Measurements from ENCODE around the gene PPP2R5B.

PPP2R5B gene

DNA sequence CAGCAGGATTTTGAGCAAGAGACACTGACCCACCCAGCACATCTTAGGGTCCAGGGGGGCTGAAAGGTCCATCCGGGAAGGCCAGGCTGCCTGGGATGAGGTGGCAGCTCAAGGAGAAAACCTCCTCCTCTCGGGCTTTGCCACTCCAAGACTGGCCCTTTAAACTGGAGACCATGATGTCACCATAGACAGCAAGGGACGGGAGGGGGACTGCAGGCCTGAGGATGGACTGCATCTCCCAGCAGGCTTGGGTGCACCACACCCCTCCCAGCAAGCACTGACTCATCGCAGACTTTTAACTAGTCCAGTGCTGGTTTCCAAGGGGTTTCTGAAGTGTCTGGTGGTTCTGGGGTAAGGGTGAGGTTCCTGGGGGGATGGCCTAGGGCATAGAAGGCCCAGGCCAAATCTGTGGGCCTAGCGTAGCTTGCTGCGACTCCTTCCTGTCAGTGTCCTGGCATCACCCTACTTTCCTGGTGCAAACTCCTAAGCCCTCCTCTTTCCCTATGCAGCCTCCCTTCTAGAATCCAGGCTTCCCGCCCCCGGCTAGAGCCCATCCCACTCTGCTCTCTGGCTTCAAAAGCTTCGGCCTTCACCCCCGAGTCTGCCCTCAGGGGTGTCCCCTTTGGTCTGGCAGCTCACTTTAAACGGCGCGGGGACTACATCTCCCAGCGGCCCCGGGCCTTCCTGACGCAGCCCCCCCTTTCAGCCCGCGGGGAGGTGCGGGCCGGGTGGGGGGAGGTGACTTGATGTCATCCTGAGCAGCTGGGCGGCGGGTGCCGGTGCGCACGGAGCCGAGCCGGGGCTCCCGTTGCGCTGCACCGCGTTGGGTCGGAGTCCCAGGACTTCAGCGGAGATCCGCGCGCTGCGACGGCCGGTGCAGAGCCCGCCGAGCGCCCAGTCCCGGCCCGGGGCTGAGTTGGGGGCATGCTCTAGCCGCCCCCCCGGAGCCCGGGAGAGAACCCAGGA is at the start of gene PPP2R5B:
TSS of gene PPP2R5B (plus strand) at position 746 of the 966 bp plus-strand sequence. CDS start 1,046 bp downstream, outside the sequence.
- peak; percentile 92 for DNase-seq (ENCODE audit: low spot score)

GRCh38 chr11:64875369-64876228 is 48.9 kb upstream of the PPP2R5B start:
- no peak for DNase-seq (ENCODE audit: low spot score)

- DNase-seq (ENCODE audit: low spot score) = no peak
Measured at GRCh38 chr11:64876229-64876750, 48.2 kb upstream of the PPP2R5B start.

DNA sequence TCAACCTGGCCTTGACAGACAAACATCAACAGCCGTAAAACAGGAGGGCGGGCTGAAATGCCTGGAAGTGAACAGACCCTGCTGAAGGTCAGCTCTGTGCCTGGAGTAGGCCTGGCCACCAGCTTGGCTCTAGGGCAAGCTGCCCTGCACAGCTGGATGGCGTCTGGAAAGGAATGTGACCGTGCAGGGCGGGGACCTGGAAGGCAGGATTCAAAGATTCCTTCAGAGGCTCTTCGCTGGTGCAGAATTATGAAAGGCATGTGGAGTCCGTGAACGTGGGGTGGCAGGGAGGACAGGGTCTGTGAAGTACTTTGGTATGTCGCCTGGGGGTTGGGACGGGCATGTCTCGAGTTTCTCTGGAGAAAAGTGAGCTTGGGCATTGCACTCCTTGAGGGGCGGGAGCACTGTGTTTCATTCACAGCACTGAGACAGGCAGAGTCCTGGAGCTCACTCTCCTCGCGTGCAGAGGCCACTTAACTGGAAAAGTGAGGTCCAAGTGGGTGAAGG is 47.6 kb upstream of the PPP2R5B start:
- DNase-seq (ENCODE audit: low spot score) = no peak

DNA sequence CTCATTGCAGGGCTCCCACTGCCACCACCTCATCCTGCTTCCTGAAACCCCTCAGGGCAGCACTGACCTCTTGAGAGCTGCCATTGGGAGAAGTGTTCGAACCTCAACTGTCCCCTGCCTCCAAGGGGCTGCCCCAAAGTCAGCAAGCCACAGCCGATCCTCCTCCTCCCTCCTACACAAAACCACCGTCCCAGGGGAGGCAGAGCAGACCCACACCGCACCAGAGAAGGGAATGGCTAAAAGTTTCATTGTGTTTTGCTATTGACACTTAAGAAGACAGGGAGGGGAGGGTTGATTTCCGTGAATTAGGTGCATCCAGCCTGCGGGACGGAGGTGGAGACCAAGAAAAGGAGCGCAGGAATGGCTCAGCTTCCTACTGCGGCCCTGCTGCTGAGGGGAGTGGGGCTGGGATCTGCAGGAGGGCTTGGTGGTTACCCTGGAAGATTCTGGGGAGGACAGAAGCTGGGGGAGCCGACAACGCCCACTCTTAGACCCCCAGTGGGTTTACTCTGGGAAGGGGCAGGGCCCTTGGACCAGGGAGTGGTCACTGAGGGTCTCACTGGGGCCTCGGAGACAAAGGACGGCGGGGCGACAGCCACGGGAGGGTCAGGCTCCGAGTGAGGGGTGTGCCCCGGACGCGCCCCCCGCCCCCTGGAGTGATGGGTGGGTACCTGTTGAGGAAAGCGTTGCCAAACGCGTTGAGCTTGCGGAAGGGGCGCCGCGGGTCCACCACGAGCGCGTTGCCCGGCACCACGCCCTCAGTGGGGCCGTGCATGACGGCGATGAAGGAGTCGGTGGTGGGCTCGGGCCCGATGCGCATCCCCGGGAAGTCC is 46.9 kb upstream of the PPP2R5B start:
- DNase-seq (ENCODE audit: low spot score) = no peak

GRCh38 chr11:64878223-64878493 is 46.3 kb upstream of the PPP2R5B start:
- DNase-seq (ENCODE audit: low spot score) = no peak

GRCh38 chr11:64878494-64879243 is 45.8 kb upstream of the PPP2R5B start, which contains the start of gene EHD1:
Gene EHD1, minus strand, starts transcription at chr11:64878621. Its CDS starts 157 bp downstream, at chr11:64878464.
- peak; percentile 100 for DNase-seq (ENCODE audit: low spot score)

GRCh38 chr11:64879244-64879900 is 45.1 kb upstream of the PPP2R5B start:
- no peak for DNase-seq (ENCODE audit: low spot score)

- DNase-seq (ENCODE audit: low spot score) = peak; percentile 41
Measured at GRCh38 chr11:64880240-64881001, 44.1 kb upstream of the PPP2R5B start.

- DNase-seq (ENCODE audit: low spot score) = no peak
Measured at GRCh38 chr11:64881476-64881875, 43.0 kb upstream of the PPP2R5B start.

DNA sequence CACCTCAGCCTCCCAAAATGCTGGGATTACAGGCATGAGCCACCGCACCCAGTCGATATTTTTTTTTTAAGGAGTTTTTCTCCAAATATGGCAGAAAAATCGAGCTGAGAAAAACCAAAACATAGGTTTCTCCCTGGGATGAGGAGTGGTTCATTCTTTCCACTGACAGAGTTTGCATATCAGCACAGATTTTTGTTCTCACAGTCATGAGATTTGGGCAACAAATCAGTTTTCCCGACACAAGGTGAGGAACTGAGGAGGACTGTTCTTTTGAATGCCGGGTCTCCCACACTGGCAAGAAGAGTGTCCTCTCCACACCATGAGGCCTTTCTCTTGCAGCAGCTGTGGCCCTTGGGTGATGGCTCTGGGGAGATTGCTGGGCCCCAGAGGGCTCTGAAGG is 42.2 kb upstream of the PPP2R5B start:
- DNase-seq (ENCODE audit: low spot score) = no peak

GRCh38 chr11:64883575-64883974 is 40.9 kb upstream of the PPP2R5B start:
- DNase-seq (ENCODE audit: low spot score) = no peak

DNA sequence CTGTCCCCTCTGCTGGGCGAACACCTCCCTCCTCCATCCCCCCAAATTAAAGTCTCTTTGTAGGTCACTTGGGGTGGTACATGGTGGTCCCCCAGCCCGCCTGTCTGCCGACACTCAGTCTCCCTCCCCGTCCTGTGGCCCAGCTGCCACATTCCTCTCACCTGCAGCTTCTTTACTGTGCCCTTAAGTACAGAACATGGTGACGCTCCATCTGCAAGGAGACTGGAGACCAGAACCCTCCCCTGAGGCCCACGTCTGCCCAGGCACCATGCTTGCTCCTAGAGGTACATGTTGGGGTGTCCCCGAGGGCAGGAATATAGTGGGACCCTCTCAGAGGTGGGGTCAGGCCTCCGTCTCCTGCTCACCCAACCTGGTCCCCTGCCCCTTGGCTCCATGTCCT is 40.5 kb upstream of the PPP2R5B start:
- DNase-seq (ENCODE audit: low spot score) = no peak

GRCh38 chr11:64885367-64886286 is 38.9 kb upstream of the PPP2R5B start:
- DNase-seq (ENCODE audit: low spot score) = peak; percentile 55

DNA sequence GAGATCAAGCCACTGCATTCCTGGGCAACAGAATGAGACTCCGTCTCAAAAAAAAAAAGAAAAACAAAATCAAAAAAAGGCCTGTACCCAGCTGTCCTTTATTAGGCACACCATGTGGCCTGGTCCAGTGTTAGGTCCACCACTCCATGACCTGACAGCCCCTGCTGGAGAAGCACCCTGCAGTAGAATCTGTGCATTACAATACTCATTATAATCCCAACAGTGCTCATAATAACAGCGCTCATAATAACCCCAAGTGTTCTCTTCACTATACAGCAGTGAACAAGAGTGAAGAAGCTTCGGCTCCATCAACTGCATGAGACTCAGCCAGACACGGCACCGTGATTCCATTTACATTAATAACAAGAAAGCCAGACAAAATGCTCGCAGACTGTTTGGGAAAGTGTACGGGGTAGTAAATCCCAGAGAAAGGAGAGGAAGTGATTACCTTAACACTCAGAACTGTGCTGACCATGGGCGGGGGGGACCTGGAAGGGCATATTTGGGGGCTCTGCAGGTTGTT is 37.2 kb upstream of the PPP2R5B start:
- DNase-seq (ENCODE audit: low spot score) = no peak

DNA sequence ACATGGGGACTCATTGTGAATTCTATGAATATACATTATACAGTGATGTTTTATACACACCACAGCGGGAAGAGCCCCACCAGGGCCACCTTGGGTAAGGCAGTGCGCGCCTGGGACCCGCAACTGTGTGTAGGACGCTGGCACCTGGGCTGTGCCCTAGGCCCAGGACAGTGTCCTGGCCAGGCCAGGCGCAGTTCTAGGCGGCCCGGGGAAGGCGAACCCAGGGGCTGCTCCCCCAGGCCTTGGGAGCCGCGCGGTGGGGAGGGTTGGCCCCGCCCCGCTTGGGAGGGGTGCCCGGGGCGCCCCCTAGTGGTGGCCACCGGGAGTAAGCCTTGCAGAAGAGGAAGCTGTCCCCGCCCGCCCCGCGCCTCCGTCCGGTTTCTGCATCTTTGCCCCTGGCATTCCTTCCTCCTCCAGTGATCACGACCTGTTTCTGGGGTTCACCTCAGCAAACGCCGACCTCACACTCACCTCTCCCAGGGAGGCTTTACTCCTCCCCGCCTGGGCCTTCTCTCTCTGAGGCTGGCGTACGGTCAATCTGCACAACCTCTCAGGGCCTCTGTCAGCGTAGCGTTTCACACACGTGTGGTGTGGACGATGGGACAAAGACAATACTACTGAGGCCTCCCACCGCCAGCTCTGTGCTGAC is 36.6 kb upstream of the PPP2R5B start:
- DNase-seq (ENCODE audit: low spot score) = peak; percentile 82

- DNase-seq (ENCODE audit: low spot score) = no peak
Measured at GRCh38 chr11:64888406-64888728, 36.1 kb upstream of the PPP2R5B start.

Data from CD4-positive, alpha-beta T cell treated with Interleukin-6 at 100 ng/mL for 8 hours (primary cell).